ENCODE data around the gene GNB1.

The GNB1 gene

GRCh38 chr1:1914971-1915692 lies 24.2 kb upstream of the GNB1 start, which contains the start of gene CALML6:
CALML6 (plus strand) TSS chr1:1915260; CDS start chr1:1915281, 21 bp downstream.
- H3K9ac ChIP-seq (ENCODE audit: low read depth, low read length), result no peak within 1 kb of the TSS
- no peak within 1 kb of the TSS for H3K27ac ChIP-seq (ENCODE audit: low read depth, low read length)
- 94% methylated on average over 15 of the region's 15 CpGs for WGBS
- H3K4me1 ChIP-seq (ENCODE audit: insufficient read depth, low read length), result no peaks in the 10 kb centered on the region
- no peaks in the 10 kb centered on the region for H3K9me3 ChIP-seq (ENCODE audit: insufficient read depth, low read depth, low read length)
- H3K27me3 ChIP-seq (ENCODE audit: insufficient read depth, low read length), result peaks cover 13% of the 10 kb centered on the region; the same call in 1 of the 2 replicates
- no peak within 1 kb of the TSS for H3K4me3 ChIP-seq (ENCODE audit: low read length)
- no peaks in the 10 kb centered on the region for H3K36me3 ChIP-seq (ENCODE audit: insufficient read depth, low read length)

GRCh38 chr1:1914101-1914970 lies 23.4 kb upstream of the GNB1 start:
- no peaks in the 10 kb centered on the region for H3K36me3 ChIP-seq (ENCODE audit: insufficient read depth, low read length)
- no peak overlapping the region for H3K4me3 ChIP-seq (ENCODE audit: low read length)
- H3K9me3 ChIP-seq (ENCODE audit: insufficient read depth, low read depth, low read length), result no peaks in the 10 kb centered on the region
- H3K9ac ChIP-seq (ENCODE audit: low read depth, low read length), result no peak overlapping the region
- no peak overlapping the region for H3K27ac ChIP-seq (ENCODE audit: low read depth, low read length)
- H3K27me3 ChIP-seq (ENCODE audit: insufficient read depth, low read length), result peaks cover 13% of the 10 kb centered on the region; the same call in 1 of the 2 replicates
- 83% methylated on average over 20 of the region's 20 CpGs for WGBS
- no peaks in the 10 kb centered on the region for H3K4me1 ChIP-seq (ENCODE audit: insufficient read depth, low read length)

GRCh38 chr1:1911350-1912041 lies 20.6 kb upstream of the GNB1 start:
- H3K4me3 ChIP-seq (ENCODE audit: low read length), result no peak overlapping the region
- no peaks in the 10 kb centered on the region for H3K36me3 ChIP-seq (ENCODE audit: insufficient read depth, low read length)
- WGBS, result 92% methylated on average over 13 of the region's 13 CpGs
- no peaks in the 10 kb centered on the region for H3K4me1 ChIP-seq (ENCODE audit: insufficient read depth, low read length)
- H3K9me3 ChIP-seq (ENCODE audit: insufficient read depth, low read depth, low read length), result no peaks in the 10 kb centered on the region
- no peak overlapping the region for H3K9ac ChIP-seq (ENCODE audit: low read depth, low read length)
- H3K27me3 ChIP-seq (ENCODE audit: insufficient read depth, low read length), result no peaks in the 10 kb centered on the region
- no peak overlapping the region for H3K27ac ChIP-seq (ENCODE audit: low read depth, low read length)

- Histone ChIP-seq H3K9me3 (ENCODE audit: insufficient read depth, low read depth, low read length) (no peaks in the 10 kb centered on the region), H3K27ac (ENCODE audit: low read depth, low read length) (no peak overlapping the region), H3K9ac (ENCODE audit: low read depth, low read length) (no peak overlapping the region; the same call in 1 of the 2 replicates), H3K4me1 (ENCODE audit: insufficient read depth, low read length) (no peaks in the 10 kb centered on the region), H3K36me3 (ENCODE audit: insufficient read depth, low read length) (no peaks in the 10 kb centered on the region), H3K27me3 (ENCODE audit: insufficient read depth, low read length) (no peaks in the 10 kb centered on the region), H3K4me3 (ENCODE audit: low read length) (no peak overlapping the region)
- 92% methylated on average over 22 of the region's 22 CpGs for WGBS
These were observed 19.9 kb upstream of the GNB1 start for GRCh38 chr1:1910651-1911331.

GRCh38 chr1:1910033-1910465 lies 19.2 kb upstream of the GNB1 start:
- Histone ChIP-seq H3K36me3 (ENCODE audit: insufficient read depth, low read length) (no peaks in the 10 kb centered on the region), H3K4me3 (ENCODE audit: low read length) (peak overlapping the region; percentile 61), H3K27ac (ENCODE audit: low read depth, low read length) (no peak overlapping the region), H3K9me3 (ENCODE audit: insufficient read depth, low read depth, low read length) (no peaks in the 10 kb centered on the region), H3K4me1 (ENCODE audit: insufficient read depth, low read length) (no peaks in the 10 kb centered on the region), H3K27me3 (ENCODE audit: insufficient read depth, low read length) (no peaks in the 10 kb centered on the region), H3K9ac (ENCODE audit: low read depth, low read length) (peak overlapping the region; percentile 75)
- 86% methylated on average over 6 of the region's 6 CpGs for WGBS

GRCh38 chr1:1908506-1908791 lies 17.6 kb upstream of the GNB1 start:
- Histone ChIP-seq H3K27ac (ENCODE audit: low read depth, low read length) (no peak overlapping the region), H3K36me3 (ENCODE audit: insufficient read depth, low read length) (no peaks in the 10 kb centered on the region), H3K27me3 (ENCODE audit: insufficient read depth, low read length) (no peaks in the 10 kb centered on the region), H3K4me1 (ENCODE audit: insufficient read depth, low read length) (no peaks in the 10 kb centered on the region), H3K9me3 (ENCODE audit: insufficient read depth, low read depth, low read length) (no peaks in the 10 kb centered on the region), H3K4me3 (ENCODE audit: low read length) (peak overlapping the region; percentile 94), H3K9ac (ENCODE audit: low read depth, low read length) (peak overlapping the region; percentile 89)
- WGBS, result 20% methylated on average over 21 of the region's 21 CpGs

- Histone ChIP-seq H3K27ac (ENCODE audit: low read depth, low read length) (no peak overlapping the region), H3K9ac (ENCODE audit: low read depth, low read length) (no peak overlapping the region)
- 93% methylated on average over 8 of the region's 8 CpGs for WGBS
These were observed 16.3 kb upstream of the GNB1 start for GRCh38 chr1:1907098-1907736.

GRCh38 chr1:1906185-1907097 lies 15.6 kb upstream of the GNB1 start:
- H3K27ac ChIP-seq (ENCODE audit: low read depth, low read length), result no peak overlapping the region
- no peaks in the 10 kb centered on the region for H3K36me3 ChIP-seq (ENCODE audit: insufficient read depth, low read length)
- 0 out of 2 replicates have a peak, but pooled peaks cover 4% of the 10 kb centered on the region for H3K9me3 ChIP-seq (ENCODE audit: insufficient read depth, low read depth, low read length)
- no peak overlapping the region for H3K9ac ChIP-seq (ENCODE audit: low read depth, low read length)
- no peaks in the 10 kb centered on the region for H3K27me3 ChIP-seq (ENCODE audit: insufficient read depth, low read length)
- H3K4me1 ChIP-seq (ENCODE audit: insufficient read depth, low read length), result no peaks in the 10 kb centered on the region
- 28% methylated on average over 15 of the region's 15 CpGs for WGBS
- no peak overlapping the region for H3K4me3 ChIP-seq (ENCODE audit: low read length)

More at GRCh38 chr1:1907098-1907736, 16.3 kb upstream of the GNB1 start:
- H3K27me3 ChIP-seq (ENCODE audit: insufficient read depth, low read length), result no peaks in the 10 kb centered on the region
- H3K4me1 ChIP-seq (ENCODE audit: insufficient read depth, low read length), result no peaks in the 10 kb centered on the region
- no peaks in the 10 kb centered on the region for H3K36me3 ChIP-seq (ENCODE audit: insufficient read depth, low read length)
- no peak overlapping the region for H3K4me3 ChIP-seq (ENCODE audit: low read length)
- H3K9me3 ChIP-seq (ENCODE audit: insufficient read depth, low read depth, low read length), result 0 out of 2 replicates have a peak, but pooled peaks cover 4% of the 10 kb centered on the region

GRCh38 chr1:1903224-1903623 lies 12.3 kb upstream of the GNB1 start:
- Histone ChIP-seq H3K27ac (ENCODE audit: low read depth, low read length) (no peak overlapping the region), H3K36me3 (ENCODE audit: insufficient read depth, low read length) (no peaks in the 10 kb centered on the region), H3K27me3 (ENCODE audit: insufficient read depth, low read length) (no peaks in the 10 kb centered on the region), H3K4me3 (ENCODE audit: low read length) (no peak overlapping the region), H3K9ac (ENCODE audit: low read depth, low read length) (no peak overlapping the region), H3K9me3 (ENCODE audit: insufficient read depth, low read depth, low read length) (0 out of 2 replicates have a peak, but pooled peaks cover 4% of the 10 kb centered on the region), H3K4me1 (ENCODE audit: insufficient read depth, low read length) (no peaks in the 10 kb centered on the region)
- WGBS, result 87% methylated on average over 12 of the region's 12 CpGs
